GM23338 (cell line): Measurements from ENCODE around the gene MAD2L1BP. TPM values are rescaled to one million over a fixed set of nuclear protein-coding genes. Genes with fewer than 3 reads are reported as not detected.

ENCODE experiments used
- ATAC-seq: fragments of 200-7000 bp; cut with Tn5 transposase; 3 replicates; pipeline ENCODE4 v1.9.1; 2020
- DNase-seq: peaks from one replicate; pipeline ENCODE4 v3.0.0-alpha.2; 2015; ENCODE audit warnings: low spot score
- H2AFZ ChIP-seq: fragments of 200-600 bp; sonication (generic); 2 replicates; pipeline ENCODE4 v1.8.0; 2016; ENCODE audit warnings: antibody characterized with exemption, mild to moderate bottlenecking, moderate library complexity
- H3F3A ChIP-seq: fragments of 200-600 bp; sonication (generic); replicated peaks from 2 replicates; pipeline ENCODE4 v1.8.0; 2017; ENCODE audit warnings: antibody characterized with exemption, mixed run types, low read depth
- H3K27ac ChIP-seq: fragments of 200-600 bp; sonication (generic); 2 replicates; pipeline ENCODE4 v1.6.1; 2016; ENCODE audit warnings: low read depth
- H3K27me3 ChIP-seq: fragments of 200-600 bp; sonication (generic); 2 replicates; pipeline ENCODE4 v1.8.0; 2016; ENCODE audit warnings: mild to moderate bottlenecking, mixed run types, moderate library complexity; ENCODE audit not compliant: insufficient read depth
- H3K36me3 ChIP-seq: fragments of 200-600 bp; sonication (generic); 2 replicates; pipeline ENCODE4 v1.8.0; 2016; ENCODE audit warnings: mild to moderate bottlenecking; ENCODE audit not compliant: insufficient read depth
- H3K4me1 ChIP-seq: fragments of 200-600 bp; sonication (generic); 2 replicates; pipeline ENCODE4 v1.8.0; 2016; ENCODE audit warnings: mild to moderate bottlenecking, moderate library complexity; ENCODE audit not compliant: insufficient read depth
- H3K4me2 ChIP-seq: fragments of 200-600 bp; sonication (generic); 2 replicates; pipeline ENCODE4 v1.7.1; 2017; ENCODE audit warnings: mixed run types
- H3K4me3 ChIP-seq: fragments of 200-600 bp; sonication (generic); 2 replicates; pipeline ENCODE4 v1.6.1; 2016; ENCODE audit warnings: mixed run types
- H3K79me2 ChIP-seq: fragments of 200-600 bp; sonication (generic); replicated peaks from 2 replicates; pipeline ENCODE4 v1.8.0; 2017; ENCODE audit warnings: mild to moderate bottlenecking; ENCODE audit not compliant: insufficient read depth
- H3K9me2 ChIP-seq: fragments of 200-600 bp; sonication (generic); 2 replicates; pipeline ENCODE4 v1.8.0; 2017; ENCODE audit not compliant: insufficient read depth
- H4K20me1 ChIP-seq: fragments of 200-600 bp; sonication (generic); replicated peaks from 2 replicates; pipeline ENCODE4 v1.8.0; 2017; ENCODE audit warnings: mild to moderate bottlenecking; ENCODE audit not compliant: insufficient read depth
- H3K27ac Mint-ChIP-seq: 2 replicates; pipeline ENCODE4 v1.8.0; 2020; ENCODE audit warnings: inconsistent platforms, mild to moderate bottlenecking, moderate library complexity, mixed read lengths
- H3K27me3 Mint-ChIP-seq: 3 replicates; pipeline ENCODE4 v1.8.0; 2022; ENCODE audit warnings: low read depth, mild to moderate bottlenecking, moderate library complexity, mixed read lengths, inconsistent platforms; ENCODE audit not compliant: insufficient read depth, poor library complexity
- H3K36me3 Mint-ChIP-seq: 3 replicates; pipeline ENCODE4 v1.8.0; 2021; ENCODE audit warnings: low read depth, mild to moderate bottlenecking, inconsistent platforms, moderate library complexity, mixed read lengths
- H3K4me1 Mint-ChIP-seq: 3 replicates; pipeline ENCODE4 v1.8.0; 2020; ENCODE audit warnings: mild to moderate bottlenecking, inconsistent platforms, mixed read lengths
- H3K4me3 Mint-ChIP-seq: 3 replicates; pipeline ENCODE4 v1.8.0; 2021; ENCODE audit warnings: moderate library complexity, mild to moderate bottlenecking, inconsistent platforms, mixed read lengths
- H3K9me3 Mint-ChIP-seq: 3 replicates; pipeline ENCODE4 v1.8.0; 2020; ENCODE audit warnings: moderate library complexity, mild to moderate bottlenecking, inconsistent platforms, mixed read lengths
- EZH2 ChIP-seq: fragments of 200-600 bp; sonication (generic); IDR thresholded peaks from one replicate; pipeline ENCODE4 v1.8.0; 2017; ENCODE audit warnings: antibody characterized with exemption, mild to moderate bottlenecking, low read depth; ENCODE audit not compliant: unreplicated experiment
- EZH2phosphoT487 ChIP-seq: fragments of 200-600 bp; sonication (generic); IDR thresholded peaks from one replicate; pipeline ENCODE4 v1.8.1; 2018; ENCODE audit warnings: antibody characterized with exemption; ENCODE audit not compliant: unreplicated experiment
- JUNB ChIP-seq: IDR thresholded peaks from one replicate; pipeline ENCODE4 v1.6.1; 2016; ENCODE audit warnings: antibody characterized with exemption; ENCODE audit not compliant: unreplicated experiment
- POLR2AphosphoS5 ChIP-seq: IDR thresholded peaks from 2 replicates; pipeline ENCODE4 v1.6.1; 2016; ENCODE audit warnings: antibody characterized with exemption, low read depth
- STAT1 ChIP-seq: IDR thresholded peaks from one replicate; pipeline ENCODE4 v1.6.1; 2016; ENCODE audit warnings: antibody characterized with exemption; ENCODE audit not compliant: unreplicated experiment
- polyA plus RNA-seq: library from polyadenylated mRNA; unstranded; fragments of >200 nt; fragmentation: Nextera tagmentation; extraction: Ambion mirVana; gene quantifications from 2 replicates; pipeline ENCODE4 v1.2.1, GENCODE V29; 2016
- total RNA-seq: library from RNA; depleted of rRNA; stranded (reverse); fragments of >200 nt; shearing (Covaris generic); gene quantifications from 2 replicates; pipeline ENCODE4 v1.2.3, GENCODE V29; 2014
- TF ChIP-seq, protein P1 (sequence below): fragments of 250-450 bp; sonication (Bioruptor Pico); IDR thresholded peaks from 2 replicates; pipeline ENCODE4 v1.5.0; 2020; ENCODE audit warnings: mild to moderate bottlenecking, moderate library complexity
- TF ChIP-seq, protein P2 (sequence below): IDR thresholded peaks from 2 replicates; pipeline ENCODE4 v1.6.1; 2016; ENCODE audit warnings: antibody characterized with exemption
- TF ChIP-seq, protein P3 (sequence below), 2 experiments: fragments of 200-600 bp in 1 of 2; sonication (generic) in 1 of 2; conservative IDR thresholded peaks; 2 replicates each; pipeline versions ENCODE4 v1.5.1 to v1.6.1; 2016 to 2017; ENCODE audit warnings: antibody characterized with exemption in 2 of 2, low read depth in 2 of 2, mild to moderate bottlenecking in 2 of 2, moderate library complexity in 1 of 2

MAD2L1BP gene
- total and polyA plus RNA-seq, 2 experiments from 2014 or later = 26.6 to 51.7 TPM

DNA sequence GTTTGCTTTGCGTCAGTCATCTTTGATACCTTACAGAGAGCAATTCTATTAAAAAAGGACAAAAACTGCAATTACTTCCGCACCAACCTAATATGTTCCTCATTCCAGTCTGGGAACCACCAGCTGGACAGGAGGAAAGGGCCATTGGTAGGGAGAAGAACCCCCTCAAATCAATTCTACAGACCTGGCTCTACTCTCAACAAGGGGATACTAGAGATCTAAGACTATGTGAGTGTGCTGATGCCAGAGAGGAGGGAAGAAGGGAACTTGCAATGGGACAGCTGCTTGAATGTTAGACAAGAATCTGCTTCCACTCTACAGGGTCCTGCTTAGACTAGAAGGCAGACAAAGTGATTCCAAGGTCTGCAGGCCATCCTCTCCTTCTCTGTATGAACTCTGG lies 38.7 kb downstream of the MAD2L1BP start:
- H3K27me3 ChIP-seq = no peaks in the 10 kb centered on the region
- no peak overlapping the region for H3K4me3 Mint-ChIP-seq
- no peak for DNase-seq
- peaks cover 7% of the 10 kb centered on the region; the same call in 1 of the 2 replicates for H3K36me3 ChIP-seq
- no peaks in the 10 kb centered on the region for H3K9me2 ChIP-seq
- peaks cover 53% of the 10 kb centered on the region for H3K36me3 Mint-ChIP-seq
- peaks cover 3% of the 10 kb centered on the region for H4K20me1 ChIP-seq
- no peak overlapping the region for H3K4me2 ChIP-seq
- H3K9me3 Mint-ChIP-seq = no peaks in the 10 kb centered on the region
- TF ChIP-seq POLR2AphosphoS5 (no peak), JUNB (no peak), STAT1 (no peak)
- TF ChIP-seq, protein P1, sequence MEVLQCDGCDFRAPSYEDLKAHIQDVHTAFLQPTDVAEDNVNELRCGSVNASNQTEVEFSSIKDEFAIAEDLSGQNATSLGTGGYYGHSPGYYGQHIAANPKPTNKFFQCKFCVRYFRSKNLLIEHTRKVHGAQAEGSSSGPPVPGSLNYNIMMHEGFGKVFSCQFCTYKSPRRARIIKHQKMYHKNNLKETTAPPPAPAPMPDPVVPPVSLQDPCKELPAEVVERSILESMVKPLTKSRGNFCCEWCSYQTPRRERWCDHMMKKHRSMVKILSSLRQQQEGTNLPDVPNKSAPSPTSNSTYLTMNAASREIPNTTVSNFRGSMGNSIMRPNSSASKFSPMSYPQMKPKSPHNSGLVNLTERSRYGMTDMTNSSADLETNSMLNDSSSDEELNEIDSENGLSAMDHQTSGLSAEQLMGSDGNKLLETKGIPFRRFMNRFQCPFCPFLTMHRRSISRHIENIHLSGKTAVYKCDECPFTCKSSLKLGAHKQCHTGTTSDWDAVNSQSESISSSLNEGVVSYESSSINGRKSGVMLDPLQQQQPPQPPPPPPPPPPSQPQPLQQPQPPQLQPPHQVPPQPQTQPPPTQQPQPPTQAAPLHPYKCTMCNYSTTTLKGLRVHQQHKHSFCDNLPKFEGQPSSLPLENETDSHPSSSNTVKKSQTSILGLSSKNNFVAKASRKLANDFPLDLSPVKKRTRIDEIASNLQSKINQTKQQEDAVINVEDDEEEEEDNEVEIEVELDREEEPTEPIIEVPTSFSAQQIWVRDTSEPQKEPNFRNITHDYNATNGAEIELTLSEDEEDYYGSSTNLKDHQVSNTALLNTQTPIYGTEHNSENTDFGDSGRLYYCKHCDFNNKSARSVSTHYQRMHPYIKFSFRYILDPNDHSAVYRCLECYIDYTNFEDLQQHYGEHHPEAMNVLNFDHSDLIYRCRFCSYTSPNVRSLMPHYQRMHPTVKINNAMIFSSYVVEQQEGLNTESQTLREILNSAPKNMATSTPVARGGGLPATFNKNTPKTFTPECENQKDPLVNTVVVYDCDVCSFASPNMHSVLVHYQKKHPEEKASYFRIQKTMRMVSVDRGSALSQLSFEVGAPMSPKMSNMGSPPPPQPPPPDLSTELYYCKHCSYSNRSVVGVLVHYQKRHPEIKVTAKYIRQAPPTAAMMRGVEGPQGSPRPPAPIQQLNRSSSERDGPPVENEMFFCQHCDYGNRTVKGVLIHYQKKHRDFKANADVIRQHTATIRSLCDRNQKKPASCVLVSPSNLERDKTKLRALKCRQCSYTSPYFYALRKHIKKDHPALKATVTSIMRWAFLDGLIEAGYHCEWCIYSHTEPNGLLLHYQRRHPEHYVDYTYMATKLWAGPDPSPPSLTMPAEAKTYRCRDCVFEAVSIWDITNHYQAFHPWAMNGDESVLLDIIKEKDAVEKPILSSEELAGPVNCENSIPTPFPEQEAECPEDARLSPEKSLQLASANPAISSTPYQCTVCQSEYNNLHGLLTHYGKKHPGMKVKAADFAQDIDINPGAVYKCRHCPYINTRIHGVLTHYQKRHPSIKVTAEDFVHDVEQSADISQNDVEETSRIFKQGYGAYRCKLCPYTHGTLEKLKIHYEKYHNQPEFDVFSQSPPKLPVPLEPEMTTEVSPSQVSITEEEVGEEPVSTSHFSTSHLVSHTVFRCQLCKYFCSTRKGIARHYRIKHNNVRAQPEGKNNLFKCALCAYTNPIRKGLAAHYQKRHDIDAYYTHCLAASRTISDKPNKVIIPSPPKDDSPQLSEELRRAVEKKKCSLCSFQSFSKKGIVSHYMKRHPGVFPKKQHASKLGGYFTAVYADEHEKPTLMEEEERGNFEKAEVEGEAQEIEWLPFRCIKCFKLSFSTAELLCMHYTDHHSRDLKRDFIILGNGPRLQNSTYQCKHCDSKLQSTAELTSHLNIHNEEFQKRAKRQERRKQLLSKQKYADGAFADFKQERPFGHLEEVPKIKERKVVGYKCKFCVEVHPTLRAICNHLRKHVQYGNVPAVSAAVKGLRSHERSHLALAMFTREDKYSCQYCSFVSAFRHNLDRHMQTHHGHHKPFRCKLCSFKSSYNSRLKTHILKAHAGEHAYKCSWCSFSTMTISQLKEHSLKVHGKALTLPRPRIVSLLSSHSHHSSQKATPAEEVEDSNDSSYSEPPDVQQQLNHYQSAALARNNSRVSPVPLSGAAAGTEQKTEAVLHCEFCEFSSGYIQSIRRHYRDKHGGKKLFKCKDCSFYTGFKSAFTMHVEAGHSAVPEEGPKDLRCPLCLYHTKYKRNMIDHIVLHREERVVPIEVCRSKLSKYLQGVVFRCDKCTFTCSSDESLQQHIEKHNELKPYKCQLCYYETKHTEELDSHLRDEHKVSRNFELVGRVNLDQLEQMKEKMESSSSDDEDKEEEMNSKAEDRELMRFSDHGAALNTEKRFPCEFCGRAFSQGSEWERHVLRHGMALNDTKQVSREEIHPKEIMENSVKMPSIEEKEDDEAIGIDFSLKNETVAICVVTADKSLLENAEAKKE = no peak
- TF ChIP-seq, protein P2, sequence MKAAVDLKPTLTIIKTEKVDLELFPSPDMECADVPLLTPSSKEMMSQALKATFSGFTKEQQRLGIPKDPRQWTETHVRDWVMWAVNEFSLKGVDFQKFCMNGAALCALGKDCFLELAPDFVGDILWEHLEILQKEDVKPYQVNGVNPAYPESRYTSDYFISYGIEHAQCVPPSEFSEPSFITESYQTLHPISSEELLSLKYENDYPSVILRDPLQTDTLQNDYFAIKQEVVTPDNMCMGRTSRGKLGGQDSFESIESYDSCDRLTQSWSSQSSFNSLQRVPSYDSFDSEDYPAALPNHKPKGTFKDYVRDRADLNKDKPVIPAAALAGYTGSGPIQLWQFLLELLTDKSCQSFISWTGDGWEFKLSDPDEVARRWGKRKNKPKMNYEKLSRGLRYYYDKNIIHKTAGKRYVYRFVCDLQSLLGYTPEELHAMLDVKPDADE = no peak
- H3K27ac ChIP-seq = no peak overlapping the region
- peaks cover 3% of the 10 kb centered on the region for H3K27me3 Mint-ChIP-seq
- no peak overlapping the region for H3K4me3 ChIP-seq
- peaks cover 8% of the 10 kb centered on the region for H3K4me1 Mint-ChIP-seq
- H3K79me2 ChIP-seq = no peaks in the 10 kb centered on the region
- H3F3A ChIP-seq = 0 out of 2 replicates have a peak, but pooled peaks cover 11% of the 10 kb centered on the region
- no peak overlapping the region for H2AFZ ChIP-seq
- ATAC-seq = no peak
- peaks cover 11% of the 10 kb centered on the region; the same call in 1 of the 2 replicates for H3K4me1 ChIP-seq
- no peak overlapping the region for H3K27ac Mint-ChIP-seq

DNA sequence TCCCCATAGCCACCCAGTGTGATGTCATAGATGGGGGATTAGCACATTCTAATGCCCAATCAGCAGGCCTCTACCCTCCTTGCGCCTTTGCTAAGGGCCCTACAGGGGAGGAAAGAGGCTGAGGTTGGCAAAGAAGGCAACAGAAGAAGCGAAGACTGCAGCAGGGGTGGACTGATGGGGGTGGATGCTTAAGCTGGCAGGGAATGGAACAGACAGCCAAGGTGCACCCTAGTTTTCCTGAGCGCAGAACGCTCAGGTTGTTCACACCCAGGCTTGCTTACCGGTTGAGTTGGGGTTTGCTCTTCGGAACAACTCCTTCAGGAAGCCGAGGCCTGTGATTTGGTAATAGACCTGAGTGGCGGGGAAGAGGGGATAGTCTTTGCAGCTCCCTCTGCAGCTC lies 39.3 kb downstream of the MAD2L1BP start:
- Histone ChIP-seq H3K4me1 (peaks cover 4% of the 10 kb centered on the region; the same call in 1 of the 2 replicates), H3F3A (0 out of 2 replicates have a peak, but pooled peaks cover 7% of the 10 kb centered on the region), H3K79me2 (peaks cover under 1% of the 10 kb centered on the region), H3K36me3 (peaks cover 8% of the 10 kb centered on the region; the same call in 1 of the 2 replicates), H3K27ac (no peak overlapping the region), H3K27me3 (no peaks in the 10 kb centered on the region), H3K4me2 (no peak overlapping the region), H4K20me1 (peaks cover 3% of the 10 kb centered on the region), H2AFZ (no peak overlapping the region), H3K4me3 (no peak overlapping the region), H3K9me2 (no peaks in the 10 kb centered on the region)
- H3K36me3 Mint-ChIP-seq = peaks cover 53% of the 10 kb centered on the region
- no peak for ATAC-seq
- peaks cover 2% of the 10 kb centered on the region for H3K27me3 Mint-ChIP-seq
- H3K27ac Mint-ChIP-seq = no peak overlapping the region
- no peaks in the 10 kb centered on the region for H3K9me3 Mint-ChIP-seq
- H3K4me1 Mint-ChIP-seq = peaks cover 2% of the 10 kb centered on the region
- H3K4me3 Mint-ChIP-seq = no peak overlapping the region
- no peak for DNase-seq
- no peak for TF ChIP-seq EZH2
- no peak for TF ChIP-seq JUNB
- TF ChIP-seq EZH2phosphoT487 = no peak
- TF ChIP-seq STAT1 = no peak
- TF ChIP-seq, protein P3, sequence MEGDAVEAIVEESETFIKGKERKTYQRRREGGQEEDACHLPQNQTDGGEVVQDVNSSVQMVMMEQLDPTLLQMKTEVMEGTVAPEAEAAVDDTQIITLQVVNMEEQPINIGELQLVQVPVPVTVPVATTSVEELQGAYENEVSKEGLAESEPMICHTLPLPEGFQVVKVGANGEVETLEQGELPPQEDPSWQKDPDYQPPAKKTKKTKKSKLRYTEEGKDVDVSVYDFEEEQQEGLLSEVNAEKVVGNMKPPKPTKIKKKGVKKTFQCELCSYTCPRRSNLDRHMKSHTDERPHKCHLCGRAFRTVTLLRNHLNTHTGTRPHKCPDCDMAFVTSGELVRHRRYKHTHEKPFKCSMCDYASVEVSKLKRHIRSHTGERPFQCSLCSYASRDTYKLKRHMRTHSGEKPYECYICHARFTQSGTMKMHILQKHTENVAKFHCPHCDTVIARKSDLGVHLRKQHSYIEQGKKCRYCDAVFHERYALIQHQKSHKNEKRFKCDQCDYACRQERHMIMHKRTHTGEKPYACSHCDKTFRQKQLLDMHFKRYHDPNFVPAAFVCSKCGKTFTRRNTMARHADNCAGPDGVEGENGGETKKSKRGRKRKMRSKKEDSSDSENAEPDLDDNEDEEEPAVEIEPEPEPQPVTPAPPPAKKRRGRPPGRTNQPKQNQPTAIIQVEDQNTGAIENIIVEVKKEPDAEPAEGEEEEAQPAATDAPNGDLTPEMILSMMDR (conservative IDR thresholded peaks at IDR 0.05; ENCODE audit: low read depth in 2 of 2) = no peak
- TF ChIP-seq, protein P2 = no peak
